Endodermal cell (in vitro differentiated cells): ENCODE measurements around the gene ECI2. TPM values are rescaled to one million over a fixed set of nuclear protein-coding genes. Genes with fewer than 3 reads are reported as not detected.

Source experiments
- DNase-seq: peaks from one replicate; pipeline ENCODE4 v3.0.0-alpha.2; 2017
- H3K27ac ChIP-seq: 2 replicates; pipeline ENCODE4 v1.5.1; 2013; ENCODE audit warnings: mild to moderate bottlenecking, low read depth, low read length, moderate library complexity
- H3K27me3 ChIP-seq: 2 replicates; pipeline ENCODE4 v1.6.1; 2013; ENCODE audit warnings: mild to moderate bottlenecking, low read length, moderate library complexity; ENCODE audit not compliant: insufficient read depth, control insufficient read depth, poor library complexity, severe bottlenecking
- H3K36me3 ChIP-seq: 2 replicates; pipeline ENCODE4 v1.7.0; 2013; ENCODE audit warnings: mild to moderate bottlenecking, low read length, moderate library complexity; ENCODE audit not compliant: control insufficient read depth, insufficient read depth
- H3K4me1 ChIP-seq: one replicate; pipeline ENCODE4 v1.7.0; 2013; ENCODE audit warnings: low read length; ENCODE audit not compliant: control insufficient read depth, insufficient read depth
- H3K4me3 ChIP-seq: 2 replicates; pipeline ENCODE4 v1.5.1; 2013; ENCODE audit warnings: mild to moderate bottlenecking, low read length, moderate library complexity
- H3K9ac ChIP-seq: 2 replicates; pipeline ENCODE4 v1.6.1; 2013; ENCODE audit warnings: mild to moderate bottlenecking, low read length, moderate library complexity; ENCODE audit not compliant: poor library complexity, severe bottlenecking; ENCODE audit errors: extremely low read depth
- H3K9me3 ChIP-seq: 2 replicates; pipeline ENCODE4 v1.6.1; 2013; ENCODE audit warnings: mild to moderate bottlenecking, low read length, moderate library complexity; ENCODE audit not compliant: control insufficient read depth
- H3K27ac Mint-ChIP-seq: 2 replicates; pipeline ENCODE4 v1.8.0; 2020; ENCODE audit warnings: mixed read lengths
- H3K27me3 Mint-ChIP-seq: 2 replicates; pipeline ENCODE4 v1.8.0; 2021; ENCODE audit warnings: mild to moderate bottlenecking, mixed read lengths; ENCODE audit not compliant: insufficient read depth
- H3K36me3 Mint-ChIP-seq: 2 replicates; pipeline ENCODE4 v1.8.0; 2020; ENCODE audit warnings: low read depth, mixed read lengths
- H3K4me1 Mint-ChIP-seq: 2 replicates; pipeline ENCODE4 v1.8.0; 2020; ENCODE audit warnings: mixed read lengths
- H3K4me3 Mint-ChIP-seq: 2 replicates; pipeline ENCODE4 v1.8.0; 2020; ENCODE audit warnings: mild to moderate bottlenecking, moderate library complexity, mixed read lengths
- H3K9me3 Mint-ChIP-seq: 2 replicates; pipeline ENCODE4 v1.8.0; 2020; ENCODE audit warnings: mild to moderate bottlenecking, mixed read lengths
- CTCF ChIP-seq: fragments of 200-600 bp; sonication (generic); conservative IDR thresholded peaks from 2 replicates; pipeline ENCODE4 v1.5.0; 2021; ENCODE audit warnings: antibody characterized with exemption, mild to moderate bottlenecking
- WGBS, 2 experiments: methylation state at CpG; one replicate each; pipeline versions ENCODE4 v1.1.5 to v1.1.7; 2013; ENCODE audit warnings: missing lambda C conversion rate in 2 of 2, mixed read lengths in 1 of 2; ENCODE audit not compliant: insufficient coverage in 1 of 2, insufficient read length in 1 of 2; 5-methylcytosine and 5-hydroxymethylcytosine counted together
- total RNA-seq, 2 donors: library from RNA; stranded (reverse); fragmentation: NEBNext Ultra II Directional in 1 of 2; extraction: Animal tissue kit (Norgen Biotek cat#: 25700) in 1 of 2; gene quantifications; 2 replicates in 1 of 2; 3 replicates in 1 of 2; pipeline ENCODE4 v1.2.1, GENCODE V29; 2021

The ECI2 gene
- total RNA-seq, 2 donors from 2014 or later: 40.4 to 58.2 TPM

DNA sequence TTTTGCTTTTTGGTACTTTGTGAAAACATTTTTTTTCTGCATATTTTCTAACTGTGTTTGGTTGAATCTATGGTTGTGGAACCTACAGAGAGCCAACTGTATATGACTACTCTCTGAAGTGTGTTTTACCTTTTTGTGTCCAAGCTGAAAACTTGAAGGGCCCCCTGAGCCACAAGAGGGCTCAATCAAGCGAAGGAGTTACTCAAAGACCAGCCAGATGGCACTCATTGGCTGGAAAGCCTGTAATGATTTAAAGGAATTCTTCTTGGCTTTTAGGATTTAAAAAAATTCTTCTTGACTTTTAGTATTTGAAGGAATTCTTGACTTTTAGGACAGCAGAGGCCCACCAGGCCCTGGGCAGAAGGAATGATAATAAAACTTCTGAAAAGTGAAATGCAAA lies 27.0 kb upstream of the ECI2 start:
- Mint-ChIP-seq H3K36me3 (no peaks in the 10 kb centered on the region), H3K4me1 (no peaks in the 10 kb centered on the region), H3K4me3 (no peak overlapping the region), H3K27me3 (no peaks in the 10 kb centered on the region), H3K9me3 (peaks cover 12% of the 10 kb centered on the region), H3K27ac (no peak overlapping the region)
- H3K27ac ChIP-seq: no peak overlapping the region
- no peaks in the 10 kb centered on the region for H3K27me3 ChIP-seq
- WGBS, 2 experiments: 78 to 79% methylated on average over 1 of the region's 1 CpG
- no peaks in the 10 kb centered on the region for H3K9me3 ChIP-seq
- no peak overlapping the region for H3K9ac ChIP-seq
- H3K36me3 ChIP-seq: no peaks in the 10 kb centered on the region
- H3K4me1 ChIP-seq: no peaks in the 10 kb centered on the region
- H3K4me3 ChIP-seq: no peak overlapping the region
- no peak for DNase-seq
- TF ChIP-seq CTCF: peak; percentile 52

DNA sequence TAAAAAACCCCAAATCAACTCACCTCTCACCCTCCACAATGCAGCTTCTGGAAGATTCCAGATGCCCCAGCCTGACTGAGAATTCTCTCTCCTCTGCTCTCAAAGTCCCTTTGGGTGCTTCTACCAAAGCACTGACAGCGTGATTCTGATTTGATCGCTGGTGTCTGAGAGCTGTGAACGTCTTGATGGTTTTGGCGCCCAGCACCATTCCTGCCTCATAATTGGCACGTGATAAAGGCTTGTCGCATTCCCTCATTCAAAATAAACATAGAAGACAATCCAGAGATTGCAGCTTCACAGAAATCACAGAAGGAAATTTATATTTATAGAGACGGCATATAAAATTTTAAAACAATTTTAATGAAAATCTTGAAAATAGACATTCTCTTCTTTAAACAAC lies 24.1 kb upstream of the ECI2 start:
- H3K9me3 Mint-ChIP-seq: no peaks in the 10 kb centered on the region
- no peak overlapping the region for H3K4me3 Mint-ChIP-seq
- H3K4me1 Mint-ChIP-seq: no peaks in the 10 kb centered on the region
- H3K9ac ChIP-seq: no peak overlapping the region
- WGBS, 2 experiments: 98% methylated on average over 7 of the region's 7 CpGs; no CpG with 5 or more reads in 1 of the 2 experiments
- no peaks in the 10 kb centered on the region for H3K27me3 ChIP-seq
- no peaks in the 10 kb centered on the region for H3K4me1 ChIP-seq
- no peaks in the 10 kb centered on the region for H3K36me3 Mint-ChIP-seq
- no peak for TF ChIP-seq CTCF
- no peaks in the 10 kb centered on the region for H3K36me3 ChIP-seq
- H3K4me3 ChIP-seq: no peak overlapping the region
- no peaks in the 10 kb centered on the region for H3K27me3 Mint-ChIP-seq
- H3K27ac Mint-ChIP-seq: no peak overlapping the region
- no peak for DNase-seq
- H3K27ac ChIP-seq: no peak overlapping the region
- no peaks in the 10 kb centered on the region for H3K9me3 ChIP-seq

- Histone ChIP-seq H3K36me3 (no peaks in the 10 kb centered on the region), H3K27ac (no peak overlapping the region), H3K9ac (no peak overlapping the region), H3K4me3 (no peak overlapping the region), H3K4me1 (no peaks in the 10 kb centered on the region), H3K9me3 (no peaks in the 10 kb centered on the region), H3K27me3 (no peaks in the 10 kb centered on the region)
- Mint-ChIP-seq H3K27me3 (no peaks in the 10 kb centered on the region), H3K4me3 (no peak overlapping the region), H3K4me1 (no peaks in the 10 kb centered on the region), H3K27ac (no peak overlapping the region), H3K36me3 (no peaks in the 10 kb centered on the region), H3K9me3 (no peaks in the 10 kb centered on the region)
- WGBS, 2 experiments: 89 to 97% methylated on average over 9 to 12 of the region's 12 CpGs
- no peak for TF ChIP-seq CTCF
- DNase-seq: no peak
Observed at GRCh38 chr6:4157506-4157905, 22.1 kb upstream of the ECI2 start.
